A673 (cell line): ENCODE data around the gene BGN. TPM values are rescaled to one million over a fixed set of nuclear protein-coding genes. Genes with fewer than 3 reads are reported as not detected.

Experiments
- BruUV-seq: library from RNA; stranded (reverse); fragments of 400-500 nt; replicated peaks from 2 replicates; lab custom pipeline; 2021; lab: Mats Ljungman, UMichigan
- CTCF ChIA-PET: fragments of 300-600 bp; sonication (Branson Sonifier 250); formaldehyde crosslinking; loops from one replicate; lab custom pipeline; 2022; ENCODE audit warnings: antibody characterized with exemption; lab: Charles Lee
- POLR2A ChIA-PET: fragments of 300-600 bp; sonication (Branson Sonifier 250); formaldehyde crosslinking; loops from one replicate; lab custom pipeline; 2022; ENCODE audit warnings: antibody characterized with exemption; ENCODE audit not compliant: low non-redundant PET; lab: Charles Lee
- DNase-seq: peaks from one replicate; pipeline ENCODE4 v3.0.0-alpha.2; 2015; ENCODE audit warnings: low spot score
- H3K27ac ChIP-seq: fragments of 200-600 bp; sonication (generic); 2 replicates; pipeline ENCODE4 v1.5.1; 2016; ENCODE audit warnings: mixed run types, low read depth, mild to moderate bottlenecking, mixed read lengths, antibody characterized with exemption, low read length; ENCODE audit not compliant: poor library complexity, severe bottlenecking
- H3K27me3 ChIP-seq: fragments of 200-600 bp; sonication (generic); replicated peaks from 2 replicates; pipeline ENCODE4 v1.6.1; 2017; ENCODE audit warnings: mixed run types, low read depth, mild to moderate bottlenecking, mixed read lengths, antibody characterized with exemption, low read length; ENCODE audit not compliant: insufficient read depth, poor library complexity
- H3K36me3 ChIP-seq: fragments of 200-600 bp; sonication (generic); 2 replicates; pipeline ENCODE4 v1.6.1; 2016; ENCODE audit warnings: mixed run types, mild to moderate bottlenecking, mixed read lengths, antibody characterized with exemption, low read length; ENCODE audit not compliant: insufficient read depth, poor library complexity, severe bottlenecking
- H3K4me1 ChIP-seq: fragments of 200-600 bp; sonication (generic); 2 replicates; pipeline ENCODE4 v1.6.1; 2017; ENCODE audit warnings: mixed run types, mild to moderate bottlenecking, mixed read lengths, antibody characterized with exemption, low read length; ENCODE audit not compliant: insufficient read depth, poor library complexity, severe bottlenecking
- H3K4me3 ChIP-seq: fragments of 200-600 bp; sonication (generic); 2 replicates; pipeline ENCODE4 v1.5.1; 2016; ENCODE audit warnings: low read depth, mixed run types, mild to moderate bottlenecking, mixed read lengths, low read length; ENCODE audit not compliant: poor library complexity, severe bottlenecking
- H3K9me3 ChIP-seq: fragments of 200-600 bp; sonication (generic); 2 replicates; pipeline ENCODE4 v1.6.1; 2016; ENCODE audit warnings: mixed run types, low read depth, mild to moderate bottlenecking, mixed read lengths, antibody characterized with exemption, low read length; ENCODE audit not compliant: poor library complexity, severe bottlenecking
- CTCF ChIP-seq: fragments of 300-800, 200-600 bp; sonication (generic); conservative IDR thresholded peaks from 2 replicates; pipeline ENCODE4 v1.5.1; 2017; ENCODE audit warnings: low read depth, mild to moderate bottlenecking, antibody characterized with exemption, low read length, moderate library complexity, mixed read lengths
- EZH2 ChIP-seq: fragments of 200-600 bp; sonication (generic); IDR thresholded peaks from 2 replicates; pipeline ENCODE4 v1.6.1; 2017; ENCODE audit warnings: borderline replicate concordance, low read depth, mild to moderate bottlenecking, mixed read lengths, antibody characterized with exemption, low read length; ENCODE audit not compliant: poor library complexity, severe bottlenecking
- intact Hi-C: fragments of 100-400 bp; cut with micrococcal nuclease; formaldehyde crosslinking; loops from one replicate; pipeline ENCODE4 v1.10.0; 2022; ENCODE audit not compliant: unreplicated experiment
- total RNA-seq: library from RNA; stranded (reverse); gene quantifications from 2 replicates; pipeline ENCODE4 v1.2.3, GENCODE V29; 2021

The BGN gene
- total RNA-seq, 1 experiment from 2014 or later, result 51.8 TPM

DNA sequence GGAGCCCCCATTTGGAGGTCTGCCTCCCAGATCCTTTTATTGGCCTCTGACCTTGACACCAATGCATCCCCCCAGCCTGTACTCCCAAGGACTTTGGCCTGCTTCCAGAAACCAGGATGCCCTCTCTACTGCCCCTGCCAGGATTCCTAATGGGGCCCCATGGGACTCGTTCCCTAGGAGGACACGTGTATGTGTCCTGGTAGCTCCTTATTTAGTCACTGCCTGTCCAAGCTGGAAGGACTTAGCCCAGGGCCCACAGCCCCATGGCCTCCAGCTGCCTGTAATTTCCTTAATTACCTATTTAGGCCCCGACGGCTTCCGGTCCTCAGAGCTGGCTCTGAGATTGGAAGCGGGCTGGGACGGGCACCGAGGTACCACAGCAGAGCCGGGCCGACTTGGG is 32.0 kb downstream of the BGN start:
- Histone ChIP-seq H3K4me1 (no peaks in the 10 kb centered on the region), H3K27me3 (no peaks in the 10 kb centered on the region), H3K36me3 (no peaks in the 10 kb centered on the region), H3K9me3 (no peaks in the 10 kb centered on the region), H3K27ac (no peak overlapping the region), H3K4me3 (no peak overlapping the region)
- ChIA-PET POLR2A (no interaction called here), CTCF (no interaction called here)
- BruUV-seq, result no TSS peak
- intact Hi-C loops, result no loop called here
- TF ChIP-seq CTCF (no peak), EZH2 (no peak)
- no peak for DNase-seq

GRCh38 chrX:153527208-153527607 is 32.4 kb downstream of the BGN start:
- no peaks in the 10 kb centered on the region for H3K27me3 ChIP-seq
- no peak overlapping the region for H3K4me3 ChIP-seq
- ChIA-PET CTCF (no interaction called here), POLR2A (no interaction called here)
- H3K9me3 ChIP-seq, result no peaks in the 10 kb centered on the region
- H3K27ac ChIP-seq, result no peak overlapping the region
- intact Hi-C loops, result no loop called here
- BruUV-seq, result no TSS peak
- TF ChIP-seq EZH2 (no peak), CTCF (no peak)
- no peak for DNase-seq
- no peaks in the 10 kb centered on the region for H3K4me1 ChIP-seq
- no peaks in the 10 kb centered on the region for H3K36me3 ChIP-seq

GRCh38 chrX:153530411-153531129 is 35.8 kb downstream of the BGN start:
- no peak overlapping the region for H3K27ac ChIP-seq
- H3K27me3 ChIP-seq, result no peaks in the 10 kb centered on the region
- intact Hi-C loops, result no loop called here
- TF ChIP-seq EZH2 (no peak), CTCF (no peak)
- BruUV-seq, result no TSS peak
- H3K4me3 ChIP-seq, result no peak overlapping the region
- H3K36me3 ChIP-seq, result no peaks in the 10 kb centered on the region
- DNase-seq, result no peak
- POLR2A ChIA-PET, result no interaction called here
- no peaks in the 10 kb centered on the region for H3K4me1 ChIP-seq
- CTCF ChIA-PET, result no interaction called here
- no peaks in the 10 kb centered on the region for H3K9me3 ChIP-seq
